Stimulated activated CD8-positive, alpha-beta memory T cell treated with anti-CD3 and anti-CD28 coated beads, Interleukin-7, amount 100 ng/mL, for 48 hours (primary cell): ENCODE results near the gene HAUS8.
"Not testable (repeated sequence)": the region's sequence is repeated elsewhere in the genome, so short reads cannot be mapped to it uniquely, and the experiment has no call there.

Experiments
- DNase-seq, 2 donors: peaks; one replicate each; pipeline ENCODE4 v3.0.0-alpha.2; 2020; ENCODE audit warnings: low read depth in 1 of 2; ENCODE audit errors: extremely low read depth in 1 of 2

Gene HAUS8

DNA sequence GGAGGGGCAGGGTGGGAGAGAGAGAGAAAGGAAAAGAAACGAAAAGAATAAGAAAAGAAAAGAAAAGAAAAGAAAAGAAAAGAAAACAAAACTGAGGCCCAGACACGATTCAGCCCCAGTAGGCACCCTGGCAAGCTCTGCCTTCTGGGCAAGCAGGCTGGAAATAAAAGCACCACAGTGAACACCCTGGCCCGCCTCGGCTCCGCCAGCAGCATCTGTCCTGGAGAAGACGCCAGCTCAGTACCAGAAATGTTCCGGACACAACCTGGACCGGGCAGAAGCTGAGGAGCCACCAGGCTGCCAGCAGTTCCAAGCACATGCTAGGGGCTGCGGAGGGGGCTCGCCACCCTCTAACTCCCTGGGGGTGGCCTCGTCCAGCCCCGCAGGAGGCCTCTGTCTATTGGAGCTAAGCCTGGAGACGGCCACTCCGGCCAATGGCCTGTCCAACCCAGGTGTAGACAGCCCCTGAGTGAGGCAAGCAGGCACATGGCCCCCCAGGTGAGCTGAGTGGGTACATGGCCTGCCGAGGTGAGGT, 37.2 kb downstream of the HAUS8 start:
- no peak for DNase-seq

DNA sequence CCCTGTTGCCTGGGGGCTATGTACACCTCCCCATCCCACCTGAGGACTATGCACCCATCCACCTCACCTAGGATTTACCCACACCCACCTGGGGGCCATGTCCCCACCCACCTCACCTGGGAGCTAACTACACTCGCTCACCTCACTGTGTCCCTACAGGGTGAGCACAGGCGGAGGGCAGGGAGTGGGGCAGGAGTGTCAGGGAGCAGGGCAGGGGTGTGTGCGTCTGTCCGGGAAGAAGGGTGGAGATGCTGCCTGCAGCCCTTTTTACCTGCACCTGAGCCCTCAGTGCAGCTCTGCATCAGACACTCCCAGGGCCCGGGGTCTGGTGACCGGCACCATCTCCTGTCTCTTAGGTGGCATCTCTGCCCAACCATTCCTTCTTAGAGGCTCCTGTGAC, 38.1 kb downstream of the HAUS8 start:
- no peak for DNase-seq

DNA sequence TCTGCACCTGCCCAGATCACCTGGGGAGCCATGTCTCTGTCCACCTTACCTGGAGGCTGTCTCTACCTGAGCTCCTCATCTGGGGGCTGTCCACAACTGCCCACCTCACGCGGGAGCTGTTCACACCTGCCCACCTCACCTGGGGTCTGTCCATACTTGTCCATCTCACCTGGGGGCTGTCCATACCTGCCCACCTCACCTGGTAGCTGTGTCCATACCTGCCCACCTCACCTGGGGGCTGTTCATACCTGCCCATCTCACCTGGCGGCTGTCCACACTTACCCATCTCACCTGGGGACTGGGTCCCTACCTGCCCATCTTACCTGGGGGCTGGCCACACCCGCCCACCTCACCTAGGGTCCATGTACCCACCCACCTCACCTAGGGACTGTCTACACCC, 38.6 kb downstream of the HAUS8 start:
- DNase-seq, result no peak

DNA sequence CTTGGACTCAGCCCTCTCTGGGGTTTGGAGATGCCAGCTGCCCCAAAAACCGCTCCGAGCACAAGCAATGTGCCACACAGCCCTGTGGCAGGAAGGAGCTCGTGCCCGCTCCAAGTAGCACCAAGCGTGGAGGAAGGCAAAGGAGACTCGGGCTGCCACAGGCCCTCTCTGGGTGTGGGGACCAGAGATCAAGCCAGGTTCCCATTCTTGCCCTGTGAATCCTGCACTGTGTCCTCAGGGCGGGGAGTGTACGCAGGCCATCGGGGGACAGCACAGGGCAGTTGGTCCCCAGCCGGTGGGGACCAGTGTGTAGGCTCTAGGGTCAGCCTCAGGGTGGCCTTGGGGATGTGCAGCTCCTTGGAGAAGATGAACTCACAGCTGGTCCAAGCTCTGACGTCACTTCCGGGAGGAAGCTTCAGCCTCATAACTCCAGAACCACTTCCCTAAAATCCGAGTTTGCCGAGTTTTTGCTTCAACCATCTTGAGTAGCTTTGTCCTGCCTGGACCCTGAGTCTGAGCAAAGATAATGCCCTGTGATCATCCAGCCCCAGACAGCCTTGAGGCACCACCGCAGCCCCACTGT, 39.3 kb downstream of the HAUS8 start:
- no peak for DNase-seq

DNA sequence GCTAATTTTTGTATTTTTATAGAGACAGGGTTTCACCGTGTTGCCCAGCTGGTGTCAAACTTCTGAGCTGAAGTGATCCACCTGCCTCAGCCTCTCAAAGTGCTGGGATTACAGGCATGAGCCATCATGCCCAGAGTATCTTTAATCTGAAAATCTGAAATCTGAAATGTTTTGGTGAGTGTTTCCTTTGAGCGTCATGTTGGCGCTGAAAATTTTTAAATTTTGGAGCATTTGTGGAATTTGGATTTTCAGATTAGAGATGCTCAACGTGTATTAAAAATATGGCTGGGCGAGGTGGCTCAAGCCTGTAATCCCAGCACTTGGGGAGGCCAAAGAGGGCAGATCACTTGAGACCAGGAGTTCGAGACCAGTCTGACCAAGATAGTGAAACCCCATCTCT, 43.5 kb downstream of the HAUS8 start:
- no peak for DNase-seq

DNA sequence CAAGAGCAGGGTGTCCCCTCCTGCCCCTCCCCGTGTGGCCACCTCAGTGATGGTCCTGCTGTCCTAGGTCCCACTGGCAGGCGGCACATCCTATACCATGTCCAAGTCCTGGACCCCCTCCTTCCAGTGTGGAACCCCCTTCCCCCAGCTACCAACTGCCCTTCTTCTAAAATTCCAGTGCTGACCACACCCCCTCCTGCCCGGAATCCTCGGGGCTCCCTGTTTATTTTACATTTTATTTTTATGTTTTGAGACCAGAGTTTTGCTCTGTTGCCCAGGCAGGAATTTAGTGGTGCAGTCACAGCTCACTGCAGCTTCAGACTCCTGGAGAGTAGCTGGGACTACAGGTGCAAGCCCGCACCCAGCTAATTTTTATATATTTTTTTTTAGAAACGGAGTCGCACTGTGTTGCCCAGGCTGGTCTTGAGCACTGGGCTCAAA, 47.7 kb downstream of the HAUS8 start:
- no peak for DNase-seq

DNA sequence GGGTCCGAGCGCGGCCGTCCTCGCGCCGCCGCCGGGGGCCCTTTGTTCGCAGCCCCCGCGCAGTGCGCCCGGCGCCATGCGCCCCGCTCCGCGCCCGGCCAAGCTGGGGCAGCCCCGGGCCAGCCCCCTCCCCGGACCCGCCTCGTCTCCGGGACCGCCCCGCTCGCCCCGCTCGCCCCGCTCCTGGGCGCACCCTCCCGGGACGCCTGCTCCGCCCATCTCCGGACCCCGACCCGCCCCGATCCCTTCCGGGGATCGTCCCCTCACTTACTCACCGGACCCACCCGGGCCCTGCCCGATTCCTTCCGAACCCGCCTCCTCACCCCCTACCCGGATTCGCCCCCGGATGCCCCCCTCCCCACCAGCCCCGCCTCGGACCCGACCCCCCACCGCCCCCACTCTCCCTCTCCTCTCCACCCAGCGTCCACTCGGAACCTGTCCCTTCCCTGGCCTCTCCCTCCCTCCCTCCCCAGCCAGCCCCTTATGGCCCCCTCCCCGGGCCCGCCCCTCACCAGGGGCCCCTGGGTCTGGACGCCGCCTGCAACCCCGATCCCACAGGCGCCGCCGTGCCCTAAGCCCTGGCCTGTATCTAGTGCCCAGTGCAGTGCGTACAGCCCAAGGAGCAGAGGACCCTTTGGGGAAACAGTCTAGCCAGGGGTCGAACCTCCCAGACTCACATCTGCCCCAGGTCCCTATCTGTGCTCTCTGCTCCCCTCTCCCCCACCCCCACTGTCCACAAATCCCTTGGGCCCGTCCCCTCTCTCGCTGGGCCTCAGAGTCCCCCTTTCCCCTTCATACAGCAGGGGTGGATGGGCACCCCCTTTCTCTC, 48.3 kb downstream of the HAUS8 start, which contains the start of gene CPAMD8:
TSS of gene CPAMD8 (minus strand) at position 105 of the 829 bp plus-strand sequence. CDS start 168 bp downstream, outside the sequence.
- no peak for DNase-seq

DNA sequence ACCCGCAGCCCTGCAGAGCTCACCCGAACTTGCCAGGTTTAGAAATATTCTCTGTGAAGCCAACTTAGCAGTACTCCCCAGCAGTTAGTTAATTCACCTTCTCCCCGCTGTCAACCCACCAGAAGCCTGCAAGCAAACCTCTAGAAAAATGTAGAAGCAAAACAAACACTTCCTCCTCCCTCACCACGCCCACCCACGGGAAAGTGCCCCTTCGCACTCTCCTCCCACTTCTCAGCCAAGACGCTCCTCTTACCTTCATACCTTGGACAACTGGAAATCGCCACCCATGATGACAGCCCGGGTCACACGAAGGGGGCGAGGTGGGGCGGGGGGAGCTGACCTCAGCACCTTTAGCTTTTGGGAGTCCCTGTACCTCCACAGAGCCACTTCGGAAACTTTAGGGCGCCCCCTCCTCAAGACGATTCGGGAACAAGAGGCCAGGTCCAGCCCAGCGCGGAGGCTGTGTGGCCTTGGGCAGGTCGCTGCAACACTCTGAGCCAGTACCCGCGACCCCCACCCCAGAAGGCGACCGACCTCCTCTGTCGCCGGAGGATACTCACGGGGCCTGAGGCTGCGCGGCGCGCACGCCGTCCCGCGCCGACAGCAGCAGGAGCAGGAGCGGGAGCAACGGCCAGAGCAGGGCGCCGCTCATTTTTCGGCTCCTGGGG, 49.1 kb downstream of the HAUS8 start:
- no peak for DNase-seq

DNA sequence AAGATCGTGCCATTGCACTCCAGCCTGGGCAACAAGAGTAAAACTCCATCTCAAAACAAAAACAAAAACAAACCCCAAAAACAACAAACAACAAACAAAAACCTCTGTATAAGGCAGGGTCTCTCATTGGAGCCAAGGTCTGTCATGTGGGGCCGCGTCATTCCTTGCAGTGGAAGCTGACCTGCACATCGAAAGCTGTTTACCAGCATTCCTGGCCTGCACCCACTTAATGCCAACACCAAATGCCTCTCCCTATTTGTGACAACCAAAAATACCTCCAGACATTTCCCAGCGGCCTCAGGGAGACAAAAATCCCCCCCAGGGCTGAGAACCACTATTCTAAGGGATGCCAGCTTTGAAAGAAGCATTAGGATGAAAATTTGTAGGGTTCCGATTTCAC, 49.9 kb downstream of the HAUS8 start:
- DNase-seq, result no peak

DNA sequence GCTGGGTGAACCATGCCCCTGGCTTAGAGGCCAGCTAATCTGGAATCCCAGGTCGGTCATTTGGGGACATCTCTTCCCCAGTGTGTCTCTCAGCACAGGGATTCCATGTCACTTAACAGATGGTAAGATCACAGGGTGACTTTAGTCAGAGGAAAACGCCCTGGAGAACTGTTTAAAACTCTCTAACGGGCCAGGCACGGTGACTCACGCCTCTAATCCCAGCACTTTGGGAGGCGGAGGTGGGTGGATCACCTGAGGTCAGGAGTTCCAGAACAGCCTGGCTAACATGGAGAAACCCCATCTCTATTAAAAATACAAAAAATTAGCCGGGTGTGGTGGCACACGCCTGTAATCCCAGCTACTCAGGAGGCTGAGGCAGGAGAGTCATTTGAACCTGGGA, 50.3 kb downstream of the HAUS8 start:
- not testable (repeated sequence) for DNase-seq

DNA sequence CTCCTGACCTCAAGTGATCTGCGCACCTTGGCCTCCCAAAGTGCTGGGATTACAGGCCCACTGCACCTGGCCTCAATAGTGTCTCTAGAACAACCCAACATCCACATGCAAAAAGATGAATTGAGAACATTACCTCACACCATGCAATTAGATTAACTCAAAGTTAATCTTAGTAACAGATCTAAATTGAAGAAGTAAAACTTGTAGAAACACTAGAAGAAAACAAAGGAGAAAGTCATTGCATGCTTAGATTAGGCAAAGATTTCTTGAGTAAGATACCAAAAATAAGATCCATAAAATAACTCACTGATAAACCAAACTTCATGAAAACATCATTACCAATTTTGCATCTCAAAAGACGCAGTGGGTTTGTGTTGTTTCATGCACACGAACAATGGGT, 51.4 kb downstream of the HAUS8 start:
- DNase-seq, result no peak

DNA sequence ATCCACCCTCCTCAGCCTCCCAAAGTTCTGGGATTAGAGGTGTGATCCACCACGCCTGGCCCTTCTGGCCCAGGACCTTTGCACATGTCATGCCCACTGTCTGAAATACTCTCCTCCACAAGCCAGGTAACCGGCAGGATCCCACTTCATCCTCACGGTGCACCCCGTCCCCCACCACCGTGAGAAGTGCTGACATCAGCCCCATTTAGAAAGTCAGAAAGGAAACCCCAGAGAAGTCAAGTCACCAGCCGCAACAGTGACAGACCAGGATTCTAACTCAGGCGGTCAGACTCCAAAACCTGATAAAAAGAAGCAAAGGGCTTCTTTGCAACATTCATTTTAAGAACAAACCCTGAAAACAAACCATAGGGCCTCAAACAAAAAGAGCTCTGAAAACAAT, 52.5 kb downstream of the HAUS8 start:
- no peak for DNase-seq

DNA sequence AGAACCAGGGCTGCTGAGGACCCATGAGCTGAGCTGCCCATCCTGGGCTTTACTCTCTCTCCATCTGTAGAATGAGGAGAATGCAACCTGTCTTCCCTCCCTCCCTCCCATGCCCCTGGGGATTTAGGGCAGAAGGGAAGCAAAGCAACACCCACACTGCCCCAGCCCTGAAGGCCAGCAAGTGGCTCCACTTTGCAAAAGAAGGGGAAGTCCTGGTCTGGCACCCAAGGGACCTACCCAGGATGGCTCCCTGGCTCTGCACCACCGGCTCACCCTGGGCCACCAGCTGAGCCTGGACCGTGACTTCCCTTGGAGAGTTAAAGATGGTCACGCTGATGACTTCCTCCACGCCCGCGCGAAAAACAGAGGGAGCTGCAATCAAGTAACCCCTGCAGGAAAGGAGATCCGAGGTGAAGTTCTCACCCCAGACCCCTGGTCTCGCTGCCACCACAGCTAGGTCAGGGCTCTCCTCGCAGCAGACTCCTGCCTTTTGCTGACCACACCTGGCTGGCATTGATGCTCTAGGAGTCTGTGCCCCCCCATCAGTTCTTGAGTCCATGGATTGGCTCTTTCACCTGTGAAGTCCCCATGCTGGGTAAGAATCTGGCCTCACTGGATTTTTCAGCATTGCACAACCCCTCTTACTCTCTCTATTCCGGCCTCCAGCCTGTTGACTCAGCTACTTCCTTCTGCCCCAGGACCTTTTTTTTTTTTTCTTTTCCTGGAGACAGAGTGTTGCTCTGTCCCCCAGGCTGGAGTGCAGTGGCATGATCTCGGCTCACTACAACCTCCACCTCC, 53.3 kb downstream of the HAUS8 start:
- no peak for DNase-seq

DNA sequence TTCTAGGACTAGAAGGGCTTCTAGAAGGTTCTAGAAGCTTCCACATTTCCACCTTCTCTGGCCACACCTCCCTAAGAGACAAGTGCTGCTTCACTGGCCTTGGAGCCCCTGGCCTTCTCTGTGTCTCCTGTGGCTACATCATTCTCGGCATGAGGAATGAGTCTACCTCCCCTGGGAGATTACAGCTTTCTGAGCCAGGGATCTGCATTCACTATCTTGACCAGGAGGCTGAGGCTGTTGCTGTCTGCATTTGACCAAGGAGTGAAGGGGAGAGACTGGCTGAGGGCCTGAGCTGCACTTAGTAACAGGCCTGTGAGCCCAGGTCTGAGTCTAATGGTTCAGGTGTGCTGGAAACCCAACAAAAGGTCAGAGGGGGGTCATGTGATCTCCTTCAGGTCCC, 53.9 kb downstream of the HAUS8 start:
- no peak for DNase-seq

DNA sequence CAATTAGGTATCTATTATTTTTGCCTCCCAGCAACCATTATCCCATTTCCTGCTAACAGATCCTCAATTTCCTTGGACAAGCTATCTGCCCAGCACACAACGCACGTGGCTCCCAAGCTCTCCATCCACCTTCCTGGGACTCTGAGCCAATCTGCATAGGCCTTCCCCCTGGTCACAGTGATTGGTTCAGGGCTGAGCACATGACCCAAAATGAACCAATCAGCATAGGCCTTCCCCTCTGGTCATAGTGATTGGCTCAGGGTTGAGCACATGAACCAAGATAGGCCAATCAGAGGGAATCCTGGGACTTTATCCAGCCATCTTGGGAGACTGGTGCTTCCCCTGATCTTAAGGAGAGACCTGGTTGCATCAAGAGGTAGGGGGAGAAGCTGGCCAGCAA, 54.4 kb downstream of the HAUS8 start:
- no peak for DNase-seq

DNA sequence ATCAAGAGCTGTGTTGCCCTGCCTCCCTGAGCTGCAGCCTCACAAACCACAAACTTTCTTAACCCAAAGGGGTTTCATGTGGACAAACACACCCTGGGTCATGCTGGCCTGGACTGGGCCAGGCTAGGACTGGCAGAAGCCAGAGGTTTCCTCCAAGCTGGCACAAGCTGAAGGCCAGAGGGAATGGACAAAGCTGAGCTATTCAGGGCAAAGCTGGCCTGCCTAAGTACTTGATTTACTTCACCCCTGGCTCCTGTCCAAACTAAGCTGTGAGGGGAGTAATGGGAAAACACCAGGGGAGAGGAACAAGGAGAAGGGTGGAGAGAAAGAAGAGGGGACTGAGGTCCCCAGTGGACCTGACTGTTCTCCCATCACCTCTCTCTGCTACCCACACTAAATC, 54.9 kb downstream of the HAUS8 start:
- DNase-seq, result no peak

DNA sequence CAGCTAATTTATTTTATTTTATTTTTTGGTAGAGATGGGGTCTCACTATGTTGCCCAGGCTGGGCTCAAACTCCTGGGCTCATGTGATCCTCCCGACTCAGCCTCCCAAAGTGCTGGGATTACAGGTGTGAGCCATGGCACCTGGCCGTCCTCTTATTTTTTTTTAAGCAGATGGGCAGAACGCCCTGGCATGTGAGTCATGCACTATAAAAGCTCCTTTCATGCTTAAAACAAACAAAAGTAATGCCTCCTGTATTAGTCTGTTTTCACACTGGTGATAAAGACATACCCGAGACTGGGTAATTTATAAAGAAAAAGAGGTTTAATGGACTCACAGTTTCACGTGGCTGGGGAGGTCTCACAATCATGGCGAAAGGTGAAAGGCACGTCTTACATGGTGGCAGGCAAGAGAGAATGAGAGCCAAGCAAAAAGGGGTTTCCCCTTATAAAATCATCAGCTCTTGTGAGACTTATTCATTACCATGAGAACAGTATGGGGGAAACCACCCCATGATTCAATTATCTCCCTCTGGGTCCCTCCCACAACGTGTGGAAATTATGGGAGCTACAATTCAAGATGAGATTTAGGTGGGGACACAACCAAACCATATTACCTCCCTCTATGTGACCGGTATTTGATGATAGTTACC, 60.9 kb downstream of the HAUS8 start:
- not testable (repeated sequence) for DNase-seq

DNA sequence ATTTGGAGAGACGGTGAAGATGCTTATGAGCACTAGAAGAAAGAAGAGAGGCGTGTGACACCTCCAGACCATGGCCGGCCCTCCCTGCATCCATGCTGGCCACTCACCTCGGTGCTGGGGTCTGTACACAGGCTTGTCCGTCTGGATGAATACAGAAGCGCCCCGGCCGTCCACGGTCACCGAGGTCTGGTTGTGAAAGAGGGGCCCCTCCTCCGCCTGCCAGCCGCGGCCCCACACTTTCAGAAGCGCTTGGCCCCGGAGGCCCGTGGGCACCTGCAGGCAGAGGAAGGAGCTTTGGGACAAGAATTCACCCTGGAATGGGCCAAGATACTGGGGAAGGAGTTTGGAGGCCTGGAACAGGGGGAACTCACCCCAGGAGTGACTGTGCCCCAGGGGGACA, 63.8 kb downstream of the HAUS8 start:
- no peak for DNase-seq

DNA sequence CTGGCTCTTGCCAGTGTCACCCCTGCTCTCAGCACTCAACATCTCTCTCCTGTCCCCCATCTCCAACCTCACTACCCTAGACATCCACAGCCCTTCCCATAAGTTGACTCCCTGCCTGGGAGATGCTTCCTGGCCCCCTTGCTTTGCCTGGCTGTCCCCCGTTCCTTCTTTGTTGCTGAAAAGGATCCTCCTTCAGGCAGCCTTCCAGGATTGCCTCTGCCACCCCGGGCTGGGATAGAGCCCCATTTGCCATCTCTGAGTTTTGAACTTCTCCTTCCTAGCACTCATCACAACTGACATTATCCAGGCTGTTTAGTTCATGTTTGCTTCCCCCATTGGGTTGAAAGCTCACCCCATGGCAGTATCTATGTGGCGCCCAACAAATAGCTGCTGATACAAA, 68.7 kb downstream of the HAUS8 start:
- DNase-seq, result no peak

DNA sequence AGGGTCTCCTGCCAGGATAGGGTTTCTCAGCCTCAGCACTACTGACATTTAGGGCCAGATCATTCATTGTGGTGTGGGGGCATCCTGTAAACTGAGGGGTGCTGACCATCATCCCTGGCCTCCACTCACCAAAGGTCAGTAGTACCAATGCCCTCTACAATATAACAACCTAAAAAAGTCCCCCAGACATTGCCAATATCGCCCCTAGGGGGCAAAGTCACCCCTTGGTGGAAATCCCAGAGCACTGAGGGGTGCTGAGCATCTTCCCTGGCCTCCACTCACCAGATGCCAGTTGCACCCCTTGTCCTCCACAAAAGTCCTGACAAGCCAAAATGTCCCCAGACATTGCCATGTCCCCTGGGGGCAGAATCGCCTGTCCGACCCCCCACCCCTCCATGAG, 70.3 kb downstream of the HAUS8 start:
- DNase-seq, result no peak
